GM18502 (cell line): ENCODE measurements around the gene SLC36A3.
"Not testable (repeated sequence)": the region's sequence is repeated elsewhere in the genome, so short reads cannot be mapped to it uniquely, and the experiment has no call there.

Experiments
- ATAC-seq: cut with Tn5 transposase; IDR thresholded peaks from one replicate; pipeline ENCODE4 v1.9.1; 2021; ENCODE audit warnings: mild to moderate bottlenecking; ENCODE audit not compliant: unreplicated experiment, poor library complexity

SLC36A3 gene

DNA sequence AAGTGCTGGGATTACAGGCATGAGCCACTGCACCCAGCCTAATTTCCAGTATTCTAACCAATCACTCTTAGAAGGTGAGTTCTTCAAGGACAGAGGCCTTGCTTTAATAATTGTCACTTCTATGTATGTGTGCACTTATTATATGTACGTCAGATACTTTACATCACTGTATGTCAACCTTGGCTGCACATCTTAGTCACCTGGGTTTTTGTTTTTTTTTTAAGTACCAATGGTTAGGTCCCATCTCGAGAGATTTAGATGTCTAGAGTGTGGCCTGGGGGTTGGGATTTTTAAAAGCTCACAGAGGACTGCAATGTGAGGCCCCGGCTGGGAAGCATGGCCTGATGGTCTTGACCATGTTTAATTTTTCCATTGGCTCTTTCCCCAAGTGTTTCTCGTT lies 60.4 kb downstream of the SLC36A3 start:
- ATAC-seq = no peak

- ATAC-seq = no peak
Observed at GRCh38 chr5:151240924-151241635, 62.5 kb downstream of the SLC36A3 start.

DNA sequence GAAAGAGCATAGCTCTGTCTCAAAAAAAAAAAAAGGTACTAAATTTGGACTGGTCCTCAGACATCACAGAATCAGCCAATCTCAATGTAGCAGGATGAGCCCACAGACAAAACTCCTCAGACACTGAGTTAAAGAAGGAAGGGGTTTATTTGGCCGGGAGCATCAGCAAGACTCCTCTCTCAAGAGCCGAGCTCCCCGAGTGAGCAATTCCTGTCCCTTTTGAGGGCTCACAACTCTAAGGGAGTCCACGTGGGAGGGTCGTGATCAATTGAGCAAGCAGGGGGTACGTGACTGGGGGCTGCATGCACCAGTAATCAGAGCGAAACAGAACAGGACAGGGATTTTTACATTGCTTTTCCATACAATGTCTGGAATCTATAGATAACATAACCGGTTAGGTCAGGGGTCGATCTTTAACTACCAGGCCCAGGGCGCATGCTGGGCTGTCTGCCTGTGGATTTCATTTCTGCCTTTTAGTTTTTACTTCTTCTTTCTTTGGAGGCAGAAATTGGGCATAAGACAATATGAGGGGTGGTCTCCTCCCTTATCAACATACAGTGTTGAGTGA lies 63.2 kb downstream of the SLC36A3 start:
- ATAC-seq = not testable (repeated sequence)

GRCh38 chr5:151239237-151239861 lies 64.2 kb downstream of the SLC36A3 start:
- peak; percentile 43 for ATAC-seq

GRCh38 chr5:151238303-151238741 lies 65.2 kb downstream of the SLC36A3 start:
- ATAC-seq = peak; percentile 55

DNA sequence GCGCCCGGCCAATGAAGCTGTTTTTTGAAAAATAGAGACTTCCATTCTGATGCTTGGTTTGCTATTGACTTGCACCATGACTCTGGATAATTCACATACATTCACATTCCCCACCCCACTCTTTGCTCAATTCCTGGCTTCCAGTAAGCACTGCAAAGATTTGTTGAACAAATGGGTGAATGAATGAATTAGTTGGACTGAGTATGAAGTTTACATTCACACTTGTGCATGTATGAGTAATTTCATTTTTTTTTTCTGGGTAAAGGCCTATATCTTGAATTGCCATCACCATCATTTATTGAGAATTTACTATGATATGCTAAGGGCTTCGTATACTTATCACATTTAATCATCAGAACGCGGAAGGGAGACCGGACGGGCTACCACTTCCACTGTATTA lies 65.9 kb downstream of the SLC36A3 start:
- no peak for ATAC-seq

- ATAC-seq = no peak
Observed at GRCh38 chr5:151236888-151237287, 66.7 kb downstream of the SLC36A3 start.

- not testable (repeated sequence) for ATAC-seq
Observed at GRCh38 chr5:151235239-151235571, 68.4 kb downstream of the SLC36A3 start.

- peak; percentile 65 for ATAC-seq
Observed at GRCh38 chr5:151234476-151235238, 68.9 kb downstream of the SLC36A3 start.

GRCh38 chr5:151233616-151234085 lies 69.9 kb downstream of the SLC36A3 start:
- ATAC-seq = peak; percentile 64

DNA sequence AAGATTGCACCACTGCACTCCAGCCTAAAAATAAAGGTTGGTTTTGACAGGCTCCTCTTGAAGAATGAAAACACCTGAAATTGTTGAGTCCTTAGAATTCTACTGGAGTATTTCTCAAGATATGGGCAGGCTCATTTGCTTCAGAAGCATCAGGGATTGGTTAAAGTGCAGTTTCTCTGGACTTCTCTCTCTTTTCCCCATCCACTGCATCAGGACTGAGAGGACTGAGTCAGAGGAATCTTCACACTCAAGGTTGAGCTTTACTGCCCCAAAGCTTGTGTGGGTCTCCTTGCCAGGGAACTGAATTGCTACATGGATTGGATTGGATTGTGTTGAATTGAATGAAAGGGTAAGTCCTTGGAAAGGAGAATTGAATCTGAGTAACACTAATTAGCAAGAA lies 72.2 kb downstream of the SLC36A3 start:
- ATAC-seq = no peak

DNA sequence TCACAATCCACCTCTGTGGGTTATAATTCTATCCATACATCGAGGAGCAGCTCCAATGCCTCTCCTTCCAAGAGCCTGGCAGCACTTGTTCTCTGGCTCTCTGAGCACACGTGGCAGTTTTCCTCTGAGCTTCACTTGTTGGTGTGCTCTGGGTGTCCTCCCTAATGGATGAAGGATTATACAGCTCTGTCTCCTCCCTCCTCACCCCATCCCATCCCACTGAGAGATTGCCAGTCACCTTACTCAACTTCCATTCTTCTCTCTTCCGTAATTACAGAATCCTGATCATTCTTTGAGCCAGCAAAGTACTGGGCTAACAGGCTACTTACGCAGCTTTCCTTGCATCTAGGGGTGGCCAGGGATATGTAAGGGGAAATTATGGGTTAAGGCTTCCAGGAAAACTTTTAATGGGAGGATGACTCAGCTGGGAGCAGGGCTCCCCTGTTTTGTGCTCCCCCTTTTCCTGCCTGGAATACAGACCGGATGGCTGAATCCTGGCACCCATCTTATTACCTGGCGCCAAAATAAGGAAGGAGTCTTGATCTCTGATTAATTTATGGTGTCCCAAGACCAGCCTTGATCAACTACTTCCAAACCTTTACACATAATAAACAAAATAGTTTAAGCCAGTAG lies 73.4 kb downstream of the SLC36A3 start:
- ATAC-seq = no peak

DNA sequence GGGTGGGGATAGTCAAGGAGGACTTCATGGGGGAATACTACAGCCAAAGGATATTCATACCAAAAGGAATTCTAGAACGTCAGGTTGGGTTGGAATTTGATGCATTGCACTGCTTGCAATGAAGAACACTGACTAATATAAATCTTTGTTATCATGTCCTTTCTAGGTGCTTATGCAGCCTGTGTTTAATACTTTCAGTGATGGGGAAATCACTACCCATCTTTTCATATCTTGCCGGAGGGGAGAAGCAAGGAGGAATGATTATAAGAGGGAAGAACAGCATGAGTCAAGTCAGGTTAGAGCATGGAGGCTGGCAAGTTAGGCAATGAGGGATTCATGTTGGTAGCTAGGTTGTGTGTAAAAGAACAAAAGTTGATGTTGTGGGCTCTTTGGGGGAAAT lies 74.6 kb downstream of the SLC36A3 start:
- no peak for ATAC-seq

DNA sequence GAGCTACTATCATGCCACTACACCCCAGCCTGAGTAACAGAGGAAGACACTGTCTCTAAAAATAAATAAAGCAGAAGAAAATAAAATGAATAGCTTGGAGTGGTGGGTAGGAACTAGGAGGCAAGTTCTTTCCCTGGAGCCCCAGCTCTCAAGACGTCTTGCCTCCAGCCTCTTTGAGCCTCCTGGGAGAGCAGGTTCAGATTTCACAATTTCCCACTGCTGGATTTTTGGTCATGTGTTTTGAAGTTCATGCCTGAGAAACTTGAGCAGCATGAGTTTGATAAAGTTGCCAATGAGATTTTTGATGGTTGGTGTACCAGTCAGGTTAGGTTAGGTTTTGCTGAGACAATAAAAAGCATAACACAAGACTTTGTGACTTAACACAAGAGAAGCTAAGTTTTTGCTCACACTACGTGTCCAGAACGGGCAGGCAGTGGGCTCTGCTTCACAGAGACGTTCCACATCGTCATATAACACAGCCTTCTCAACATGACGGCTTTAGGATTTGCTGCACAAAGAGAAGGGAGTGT lies 75.6 kb downstream of the SLC36A3 start:
- ATAC-seq = no peak
